K562 (cell line): ENCODE data around the gene ADGRL3. TPM values are rescaled to one million over a fixed set of nuclear protein-coding genes. Genes with fewer than 3 reads are reported as not detected.

Experiments
- ATAC-seq: fragments of 200-7000 bp; cut with Tn5 transposase; 3 replicates; pipeline ENCODE4 v1.9.1; 2020; ENCODE audit warnings: moderate library complexity
- BruUV-seq: library from RNA; stranded (reverse); fragments of 400-500 nt; replicated peaks from 2 replicates; lab custom pipeline; 2021; lab: Mats Ljungman, UMichigan
- CTCF ChIA-PET: fragments of 300-600 bp; formaldehyde crosslinking; extraction: SDS; loops from one replicate; lab custom pipeline; 2021; ENCODE audit warnings: low intra/inter-chr PET ratio; lab: Yijun Ruan, JAX
- POLR2A ChIA-PET: fragments of 300-600, 350-650 bp; sonication (Branson Sonifier 250); formaldehyde crosslinking; extraction: SDS; loops from one replicate; lab custom pipeline; 2021; ENCODE audit warnings: antibody characterized with exemption, inconsistent platforms; lab: Yijun Ruan, JAX
- DNase-seq, 4 experiments: peaks; one replicate each; pipeline versions ENCODE4 v3.0.0 to v3.0.0-alpha.2; 2011 to 2018; ENCODE audit warnings: low spot score in 3 of 4, mixed read lengths in 3 of 4; ENCODE audit errors: extremely low read depth in 1 of 4
- FAIRE-seq: peaks from 2 replicates; lab custom pipeline; 2011; peaks lifted over from hg19 to GRCh38; lab: Jason Lieb, UNC
- H2AFZ ChIP-seq: 2 replicates; pipeline ENCODE4 v1.6.0; 2011; ENCODE audit warnings: low read depth, low read length, control low read depth, inconsistent platforms
- H3K27ac ChIP-seq: fragments of 200-600 bp; 3 replicates; pipeline ENCODE4 v1.8.0; 2011; ENCODE audit warnings: low read depth, mild to moderate bottlenecking, control low read depth, inconsistent platforms, low read length, moderate library complexity, mixed read lengths; ENCODE audit errors: extremely low read depth
- H3K27me3 ChIP-seq, 2 experiments: fragments of 300-600 bp in 1 of 2; 2 replicates in 1 of 2; 3 replicates in 1 of 2; pipeline versions ENCODE4 v1.6.0 to v1.8.0; 2011; ENCODE audit warnings: inconsistent platforms in 2 of 2, low read length in 2 of 2, mild to moderate bottlenecking in 1 of 2, mixed read lengths in 1 of 2, moderate library complexity in 1 of 2; ENCODE audit not compliant: control insufficient read depth in 2 of 2, insufficient read depth in 2 of 2
- H3K36me3 ChIP-seq: fragments of 300-600 bp; 3 replicates; pipeline ENCODE4 v1.8.0; 2011; ENCODE audit warnings: mild to moderate bottlenecking, low read length, inconsistent platforms; ENCODE audit not compliant: control insufficient read depth, insufficient read depth
- H3K4me1 ChIP-seq, 2 experiments: fragments of 200-600 bp in 1 of 2; replicated peaks in 1 of 2; 2 replicates in 1 of 2; 3 replicates in 1 of 2; pipeline versions ENCODE4 v1.5.1 to v1.8.0; 2011; ENCODE audit warnings: inconsistent platforms in 2 of 2, low read length in 2 of 2, mild to moderate bottlenecking in 1 of 2, mixed read lengths in 1 of 2, moderate library complexity in 1 of 2; ENCODE audit not compliant: control insufficient read depth in 2 of 2, insufficient read depth in 2 of 2
- H3K4me2 ChIP-seq: 2 replicates; pipeline ENCODE4 v1.6.1; 2011; ENCODE audit warnings: low read length, control low read depth, inconsistent platforms, mixed read lengths; ENCODE audit not compliant: insufficient read depth
- H3K4me3 ChIP-seq: fragments of 200-600 bp; sonication (generic), shearing (Covaris generic); 2 replicates; pipeline ENCODE4 v1.5.1; 2016; ENCODE audit warnings: control low read depth, inconsistent platforms
- H3K79me2 ChIP-seq: fragments of 200-600 bp; 3 replicates; pipeline ENCODE4 v1.8.0; 2011; ENCODE audit warnings: low read length, inconsistent platforms; ENCODE audit not compliant: control insufficient read depth, insufficient read depth
- H3K9ac ChIP-seq, 2 experiments: 2 replicates each; pipeline versions ENCODE4 v1.6.0 to v1.6.1; 2011; ENCODE audit warnings: low read depth in 2 of 2, low read length in 2 of 2, control low read depth in 1 of 2, inconsistent platforms in 1 of 2, mild to moderate bottlenecking in 1 of 2, mixed read lengths in 1 of 2; ENCODE audit not compliant: insufficient read depth in 1 of 2
- H3K9me1 ChIP-seq: one replicate; pipeline ENCODE4 v1.6.0; 2011; ENCODE audit warnings: inconsistent platforms, mild to moderate bottlenecking, low read length, moderate library complexity; ENCODE audit not compliant: control insufficient read depth, insufficient read depth
- H3K9me3 ChIP-seq: replicated peaks from 2 replicates; pipeline ENCODE4 v1.5.1; 2011; ENCODE audit warnings: low read depth, low read length, inconsistent platforms; ENCODE audit not compliant: control insufficient read depth, insufficient read depth
- H4K20me1 ChIP-seq: replicated peaks from 2 replicates; pipeline ENCODE4 v1.6.1; 2011; ENCODE audit warnings: low read length, inconsistent platforms, mixed read lengths; ENCODE audit not compliant: control insufficient read depth, insufficient read depth
- ADNP ChIP-seq: fragments of 200-800 bp; sonication (Bioruptor generic); IDR thresholded peaks from 2 replicates; pipeline ENCODE4 v1.6.1; 2016; ENCODE audit warnings: missing genetic modification characterization, missing compliant biosample characterization
- CBX1 ChIP-seq: sonication (generic); IDR thresholded peaks from 2 replicates; pipeline ENCODE4 v1.6.1; 2016; ENCODE audit warnings: antibody characterized with exemption, low read depth, mild to moderate bottlenecking
- CTBP1 ChIP-seq: fragments of 450-650 bp; IDR thresholded peaks from 2 replicates; pipeline ENCODE4 v1.6.1; 2016; ENCODE audit warnings: borderline replicate concordance
- ETV5 ChIP-seq: sonication (generic); formaldehyde crosslinking; IDR thresholded peaks from 2 replicates; pipeline ENCODE4 v1.4.0; 2020; ENCODE audit warnings: low read depth, mild to moderate bottlenecking, missing genetic modification reagents
- HDAC2 ChIP-seq: fragments of 450-650 bp; IDR thresholded peaks from 2 replicates; pipeline ENCODE4 v1.6.1; 2016; ENCODE audit warnings: mild to moderate bottlenecking
- KDM1A ChIP-seq, 2 experiments: fragments of 450-650 bp; IDR thresholded peaks; 2 replicates each; pipeline ENCODE4 v1.6.1; 2016; ENCODE audit warnings: mild to moderate bottlenecking in 2 of 2
- KLF13 ChIP-seq: fragments of 450-650 bp; IDR thresholded peaks from 2 replicates; pipeline ENCODE4 v1.6.1; 2016; ENCODE audit warnings: missing genetic modification characterization, low read depth, mild to moderate bottlenecking, missing compliant biosample characterization, moderate library complexity, borderline replicate concordance
- MTA3 ChIP-seq: fragments of 450-650 bp; formaldehyde crosslinking; IDR thresholded peaks from 2 replicates; pipeline ENCODE4 v1.6.1; 2017; ENCODE audit warnings: mild to moderate bottlenecking, borderline replicate concordance
- MTF1 ChIP-seq: fragments of 250-450 bp; sonication (Bioruptor Pico); IDR thresholded peaks from 2 replicates; pipeline ENCODE4 v1.9.0; 2021; ENCODE audit warnings: moderate library complexity, mild to moderate bottlenecking, inconsistent platforms, borderline replicate concordance
- NCOA2 ChIP-seq, 2 experiments: fragments of 450-650 bp; IDR thresholded peaks; 2 replicates each; pipeline ENCODE4 v1.6.1; 2018; ENCODE audit warnings: mild to moderate bottlenecking in 2 of 2, moderate library complexity in 1 of 2; ENCODE audit not compliant: partially characterized antibody in 2 of 2
- NR3C1 ChIP-seq: sonication (generic); formaldehyde crosslinking; IDR thresholded peaks from 2 replicates; pipeline ENCODE4 v1.8.1; 2022; ENCODE audit warnings: missing genetic modification reagents
- PHB ChIP-seq: fragments of 250-450 bp; sonication (Bioruptor Pico); IDR thresholded peaks from 2 replicates; pipeline ENCODE4 v1.5.0; 2021
- PPARD ChIP-seq: fragments of 250-450 bp; sonication (Bioruptor Pico); IDR thresholded peaks from 2 replicates; pipeline ENCODE4 v1.8.0; 2022; ENCODE audit warnings: inconsistent platforms, mild to moderate bottlenecking, moderate library complexity
- ZFPM2 ChIP-seq: fragments of 250-450 bp; sonication (Bioruptor Pico); IDR thresholded peaks from 2 replicates; pipeline ENCODE4 v1.5.1; 2022; ENCODE audit warnings: mild to moderate bottlenecking
- ZNF175 ChIP-seq: fragments of 200-800 bp; sonication (Bioruptor generic); IDR thresholded peaks from 2 replicates; pipeline ENCODE4 v1.6.1; 2016; ENCODE audit warnings: low read depth, mild to moderate bottlenecking, missing genetic modification characterization, missing compliant biosample characterization
- ZNF445 ChIP-seq: fragments of 250-450 bp; sonication (Bioruptor Pico); IDR thresholded peaks from 2 replicates; pipeline ENCODE4 v1.4.0; 2020; ENCODE audit warnings: low read depth, mild to moderate bottlenecking, moderate library complexity
- ZNF699 ChIP-seq: fragments of 250-450 bp; sonication (Bioruptor Pico); IDR thresholded peaks from 2 replicates; pipeline ENCODE4 v1.8.0; 2021; ENCODE audit warnings: mild to moderate bottlenecking, moderate library complexity; ENCODE audit not compliant: insufficient replicate concordance
- ZNF707 ChIP-seq: fragments of 250-450 bp; sonication (Bioruptor Pico); conservative IDR thresholded peaks from 2 replicates; pipeline ENCODE4 v1.8.0; 2022; ENCODE audit warnings: inconsistent platforms, mild to moderate bottlenecking, moderate library complexity
- WGBS: fragments of 100-300 bp; shearing (Covaris generic); methylation state at CpG from one replicate; pipeline ENCODE4 v1.1.6; 2016; ENCODE audit warnings: low coverage, mixed read lengths; ENCODE audit not compliant: insufficient coverage; ENCODE audit errors: missing lambda C conversion rate; 5-methylcytosine and 5-hydroxymethylcytosine counted together
- in situ Hi-C: fragments of 300-500 bp; cut with MboI; formaldehyde crosslinking; loops from 4 replicates; pipeline ENCODE4 v1.15.0; 2018; ENCODE audit warnings: inconsistent platforms, mixed read lengths
- intact Hi-C: fragments of 100-400 bp; cut with micrococcal nuclease; formaldehyde crosslinking; loops from 2 replicates; pipeline ENCODE4 v1.14.2; 2022
- polyA plus RNA-seq, 8 experiments: library from polyadenylated mRNA; depleted of rRNA in 4 of 8; stranded (reverse) in 5 of 8; unstranded in 3 of 8; fragments of >200 nt; fragmentation: Nextera tagmentation in 2 of 8; fragmentation: Illumina TruSeq in 1 of 8; extraction: Ambion mirVana in 2 of 8; extraction: Trizol in 1 of 8; gene quantifications; 2 replicates each; pipeline versions ENCODE4 v1.2.1 to v1.2.3, GENCODE V29; 2011 to 2014; ENCODE audit warnings: inconsistent platforms in 1 of 8, missing spikeins in 1 of 8
- total RNA-seq, 7 experiments: library from RNA; depleted of rRNA in 6 of 7; stranded (reverse); fragments of >200 nt in 6 of 7; fragmentation: Illumina TruSeq in 2 of 7; extraction: Trizol in 2 of 7; gene quantifications; 2 replicates each; pipeline versions ENCODE4 v1.2.1 to v1.2.3, GENCODE V29; 2011 to 2021; ENCODE audit warnings: low replicate concordance in 1 of 7
- TF ChIP-seq, protein P1 (sequence below): fragments of 200-800 bp; sonication (Bioruptor generic); IDR thresholded peaks from 2 replicates; pipeline ENCODE4 v1.6.1; 2016; ENCODE audit warnings: missing genetic modification characterization, missing compliant biosample characterization

The ADGRL3 gene
- total and polyA plus RNA-seq, 9 of the 15 experiments (the other 6 are each of a cell fraction or from before 2014, with no cell fraction given) = 0.03 to 0.14 (median 0.04) TPM; not detected in 2

DNA sequence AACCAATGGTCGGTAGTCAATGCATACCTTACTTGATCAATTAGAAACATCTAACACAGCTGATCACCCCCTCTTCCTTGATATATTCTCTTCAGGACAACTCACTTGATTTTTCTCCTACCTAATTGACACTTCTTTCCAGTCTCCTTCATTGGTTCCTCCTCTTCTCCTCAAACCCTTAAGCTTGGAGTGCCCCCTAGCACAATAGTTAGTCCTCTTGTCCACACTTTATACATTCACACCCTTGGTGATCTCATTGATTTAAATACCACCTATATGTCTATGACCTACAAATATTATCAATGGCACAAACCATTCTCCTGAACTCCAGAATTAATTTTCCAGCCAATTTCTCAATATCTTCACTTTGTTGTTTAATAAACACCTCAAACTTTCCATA, 724.0 kb downstream of the ADGRL3 start (continued):
- TF ChIP-seq, protein P1, sequence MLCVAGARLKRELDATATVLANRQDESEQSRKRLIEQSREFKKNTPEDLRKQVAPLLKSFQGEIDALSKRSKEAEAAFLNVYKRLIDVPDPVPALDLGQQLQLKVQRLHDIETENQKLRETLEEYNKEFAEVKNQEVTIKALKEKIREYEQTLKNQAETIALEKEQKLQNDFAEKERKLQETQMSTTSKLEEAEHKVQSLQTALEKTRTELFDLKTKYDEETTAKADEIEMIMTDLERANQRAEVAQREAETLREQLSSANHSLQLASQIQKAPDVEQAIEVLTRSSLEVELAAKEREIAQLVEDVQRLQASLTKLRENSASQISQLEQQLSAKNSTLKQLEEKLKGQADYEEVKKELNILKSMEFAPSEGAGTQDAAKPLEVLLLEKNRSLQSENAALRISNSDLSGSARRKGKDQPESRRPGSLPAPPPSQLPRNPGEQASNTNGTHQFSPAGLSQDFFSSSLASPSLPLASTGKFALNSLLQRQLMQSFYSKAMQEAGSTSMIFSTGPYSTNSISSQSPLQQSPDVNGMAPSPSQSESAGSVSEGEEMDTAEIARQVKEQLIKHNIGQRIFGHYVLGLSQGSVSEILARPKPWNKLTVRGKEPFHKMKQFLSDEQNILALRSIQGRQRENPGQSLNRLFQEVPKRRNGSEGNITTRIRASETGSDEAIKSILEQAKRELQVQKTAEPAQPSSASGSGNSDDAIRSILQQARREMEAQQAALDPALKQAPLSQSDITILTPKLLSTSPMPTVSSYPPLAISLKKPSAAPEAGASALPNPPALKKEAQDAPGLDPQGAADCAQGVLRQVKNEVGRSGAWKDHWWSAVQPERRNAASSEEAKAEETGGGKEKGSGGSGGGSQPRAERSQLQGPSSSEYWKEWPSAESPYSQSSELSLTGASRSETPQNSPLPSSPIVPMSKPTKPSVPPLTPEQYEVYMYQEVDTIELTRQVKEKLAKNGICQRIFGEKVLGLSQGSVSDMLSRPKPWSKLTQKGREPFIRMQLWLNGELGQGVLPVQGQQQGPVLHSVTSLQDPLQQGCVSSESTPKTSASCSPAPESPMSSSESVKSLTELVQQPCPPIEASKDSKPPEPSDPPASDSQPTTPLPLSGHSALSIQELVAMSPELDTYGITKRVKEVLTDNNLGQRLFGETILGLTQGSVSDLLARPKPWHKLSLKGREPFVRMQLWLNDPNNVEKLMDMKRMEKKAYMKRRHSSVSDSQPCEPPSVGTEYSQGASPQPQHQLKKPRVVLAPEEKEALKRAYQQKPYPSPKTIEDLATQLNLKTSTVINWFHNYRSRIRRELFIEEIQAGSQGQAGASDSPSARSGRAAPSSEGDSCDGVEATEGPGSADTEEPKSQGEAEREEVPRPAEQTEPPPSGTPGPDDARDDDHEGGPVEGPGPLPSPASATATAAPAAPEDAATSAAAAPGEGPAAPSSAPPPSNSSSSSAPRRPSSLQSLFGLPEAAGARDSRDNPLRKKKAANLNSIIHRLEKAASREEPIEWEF (CRISPR knock-in tag) = no peak
- no peak for TF ChIP-seq ZNF699 (CRISPR knock-in tag)
- no peak for TF ChIP-seq ZFPM2 (CRISPR knock-in tag)
- TF ChIP-seq, all 486 proteins: peak for 0

DNA sequence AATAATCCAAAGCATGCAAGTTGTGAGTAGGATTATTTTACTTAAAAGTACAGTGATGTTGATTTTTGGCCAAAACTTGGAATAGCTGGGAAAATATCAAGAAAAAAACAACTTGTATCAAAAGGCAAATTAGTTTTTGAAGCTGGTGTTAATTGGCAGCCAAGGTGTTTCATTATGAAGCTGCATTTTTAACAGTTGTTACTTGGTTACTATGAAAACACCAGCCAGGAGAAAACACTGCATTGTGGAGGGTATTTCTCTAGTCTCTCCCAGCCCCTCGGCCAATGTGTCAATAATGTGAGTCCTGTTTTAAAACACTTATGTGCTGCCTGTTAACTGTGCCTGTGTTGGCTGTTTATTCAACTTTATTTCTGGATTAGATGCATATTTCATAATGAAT, 733.4 kb downstream of the ADGRL3 start:
- no peak overlapping the region for H3K4me3 ChIP-seq
- BruUV-seq = no TSS peak
- no peaks in the 10 kb centered on the region for H3K27me3 ChIP-seq
- no peaks in the 10 kb centered on the region; the same call in 1 of the 2 replicates for H3K9me3 ChIP-seq
- H4K20me1 ChIP-seq = no peaks in the 10 kb centered on the region
- ATAC-seq (no peak), FAIRE-seq (no peak), DNase-seq (no peak)
- H3K4me2 ChIP-seq = no peak overlapping the region
- intact Hi-C loops (no loop called here), in situ Hi-C loops (no loop called here)
- no peak overlapping the region for H3K9ac ChIP-seq
- no peak overlapping the region for H3K27ac ChIP-seq
- 0% methylated on average over 1 of the region's 1 CpG for WGBS
- H3K9me1 ChIP-seq = no peaks in the 10 kb centered on the region
- ChIA-PET POLR2A (no interaction called here), CTCF (no interaction called here)
- no peak for TF ChIP-seq PHB (CRISPR knock-in tag)
- TF ChIP-seq ZNF445 (CRISPR knock-in tag) = no peak
- TF ChIP-seq NCOA2 (IDR thresholded peaks at IDR 0.05; ENCODE audit: partially characterized antibody in 2 of 2) = no peak
- no peak for TF ChIP-seq ZNF707 (CRISPR knock-in tag)
- no peak for TF ChIP-seq MTF1 (CRISPR knock-in tag)
- TF ChIP-seq CTBP1 = no peak
- no peak for TF ChIP-seq PPARD (CRISPR knock-in tag)
- TF ChIP-seq ADNP = no peak
- no peak for TF ChIP-seq KDM1A (IDR thresholded peaks at IDR 0.05)
- no peak for TF ChIP-seq ZNF175 (CRISPR knock-in tag)
- TF ChIP-seq CBX1 = no peak
- no peak for TF ChIP-seq KLF13
- TF ChIP-seq MTA3 = no peak
- TF ChIP-seq HDAC2 = no peak
- no peak for TF ChIP-seq NR3C1 (CRISPR knock-in tag)
- TF ChIP-seq ETV5 (CRISPR knock-in tag) = no peak
- H3K79me2 ChIP-seq = no peaks in the 10 kb centered on the region
- H2AFZ ChIP-seq = no peak overlapping the region
- H3K36me3 ChIP-seq = no peaks in the 10 kb centered on the region
- H3K4me1 ChIP-seq = no peaks in the 10 kb centered on the region
